Activated effector memory CD4-positive, alpha-beta T cell treated with anti-CD3 and anti-CD28 coated beads, Interleukin-2, amount 50 U/mL, for 16 hours (primary cell): ENCODE data around the gene ALPG.
"Not testable (repeated sequence)": the region's sequence is repeated elsewhere in the genome, so short reads cannot be mapped to it uniquely, and the experiment has no call there.

Experiments
- DNase-seq: peaks from one replicate; pipeline ENCODE4 v3.0.0-alpha.2; 2020

ALPG gene

GRCh38 chr2:232377841-232378734, 28.6 kb upstream of the ALPG start:
- DNase-seq, result peak; percentile 59

DNA sequence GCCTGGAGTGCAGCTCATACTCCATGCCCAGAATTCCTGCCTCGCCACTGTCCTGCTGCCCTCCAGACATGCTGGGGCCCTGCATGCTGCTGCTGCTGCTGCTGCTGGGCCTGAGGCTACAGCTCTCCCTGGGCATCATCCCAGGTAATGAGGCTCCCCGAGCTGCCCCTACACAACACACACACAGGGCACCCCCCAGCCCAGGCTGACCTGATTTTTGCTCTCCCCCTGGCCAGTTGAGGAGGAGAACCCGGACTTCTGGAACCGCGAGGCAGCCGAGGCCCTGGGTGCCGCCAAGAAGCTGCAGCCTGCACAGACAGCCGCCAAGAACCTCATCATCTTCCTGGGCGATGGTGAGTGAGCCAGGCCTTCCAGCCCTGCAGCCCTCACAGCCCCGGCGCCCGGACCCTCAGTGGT, 27.9 kb upstream of the ALPG start, which contains the start of gene ALPP:
ALPP (plus strand) TSS at position 17 of the 417 bp plus-strand sequence; CDS start at position 69, 52 bp downstream.
- DNase-seq, result not testable (repeated sequence)

DNA sequence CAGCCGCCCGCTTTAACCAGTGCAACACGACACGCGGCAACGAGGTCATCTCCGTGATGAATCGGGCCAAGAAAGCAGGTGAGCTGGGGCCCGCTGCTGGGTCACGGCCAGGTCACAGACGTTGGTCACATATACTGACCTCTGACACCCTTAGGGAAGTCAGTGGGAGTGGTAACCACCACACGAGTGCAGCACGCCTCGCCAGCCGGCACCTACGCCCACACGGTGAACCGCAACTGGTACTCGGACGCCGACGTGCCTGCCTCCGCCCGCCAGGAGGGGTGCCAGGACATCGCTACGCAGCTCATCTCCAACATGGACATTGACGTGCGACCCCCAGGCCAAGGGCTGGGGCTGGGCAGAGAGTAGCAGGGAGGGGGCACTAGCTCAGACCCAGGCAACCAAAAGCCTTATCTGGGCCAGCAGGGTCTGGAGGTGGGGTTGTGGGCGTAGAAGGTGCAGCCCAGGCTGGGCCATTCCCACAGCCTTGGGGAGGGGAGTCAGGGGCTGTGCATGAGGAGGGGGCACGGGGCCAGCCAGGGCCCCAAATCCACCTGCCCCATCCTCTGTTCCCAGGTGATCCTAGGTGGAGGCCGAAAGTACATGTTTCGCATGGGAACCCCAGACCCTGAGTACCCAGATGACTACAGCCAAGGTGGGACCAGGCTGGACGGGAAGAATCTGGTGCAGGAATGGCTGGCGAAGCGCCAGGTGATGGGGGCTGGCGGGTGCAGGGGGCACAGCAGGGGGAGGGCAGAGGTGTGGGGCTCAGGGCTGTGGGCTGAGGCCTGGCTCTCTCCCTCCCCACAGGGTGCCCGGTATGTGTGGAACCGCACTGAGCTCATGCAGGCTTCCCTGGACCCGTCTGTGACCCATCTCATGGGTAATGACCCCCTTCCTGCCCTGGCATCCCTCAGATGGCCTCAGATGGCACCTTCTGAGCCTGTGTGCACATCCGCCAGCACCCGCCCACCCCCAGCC, 26.7 kb upstream of the ALPG start:
- not testable (repeated sequence) for DNase-seq

- DNase-seq, result not testable (repeated sequence)
These were observed 25.2 kb upstream of the ALPG start for GRCh38 chr2:232381204-232382031.

GRCh38 chr2:232382331-232383225, 24.1 kb upstream of the ALPG start:
- DNase-seq, result peak; percentile 45

DNA sequence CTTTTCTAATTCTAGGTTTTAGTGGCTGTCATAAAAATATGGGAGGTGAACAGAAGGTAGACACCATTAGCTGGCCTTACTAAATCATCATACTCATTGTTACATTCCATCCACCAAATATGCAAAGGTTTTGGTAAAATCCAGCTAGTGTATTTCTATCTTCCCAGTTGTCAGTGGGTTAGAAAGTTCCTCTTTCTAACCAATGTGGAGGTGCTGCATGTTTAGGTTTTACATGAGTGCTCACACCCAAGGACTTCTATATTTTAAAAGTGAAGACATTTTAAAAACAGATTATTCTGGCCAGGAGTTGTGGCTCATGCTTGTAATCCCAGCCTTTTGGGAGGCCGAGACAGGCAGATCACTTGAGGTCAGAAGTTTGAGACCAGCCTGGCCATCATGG, 22.2 kb upstream of the ALPG start:
- DNase-seq, result no peak

DNA sequence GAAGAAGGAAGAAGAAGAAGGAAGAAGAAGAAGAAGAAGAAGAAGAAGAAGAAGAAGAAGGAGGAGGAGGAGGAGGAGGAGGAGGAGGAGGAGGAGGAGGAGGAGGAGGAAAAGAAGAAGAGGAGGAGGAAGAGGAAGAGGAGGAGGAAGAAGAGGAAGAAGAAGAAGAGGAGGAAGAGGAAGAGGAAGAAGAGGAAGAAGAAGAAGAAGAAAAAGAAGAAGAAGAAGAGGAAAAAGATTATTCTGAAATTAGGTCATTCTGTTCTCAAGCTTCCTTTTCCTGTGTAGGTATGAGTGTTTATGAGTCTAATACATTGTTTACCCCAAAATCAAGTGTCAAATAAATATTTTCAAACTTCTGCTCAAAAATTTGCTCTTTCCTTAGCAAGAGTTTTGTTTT, 21.6 kb upstream of the ALPG start:
- DNase-seq, result not testable (repeated sequence)

- no peak for DNase-seq
These were observed 20.8 kb upstream of the ALPG start for GRCh38 chr2:232385660-232386489.

GRCh38 chr2:232386490-232386739, 20.2 kb upstream of the ALPG start:
- no peak for DNase-seq

DNA sequence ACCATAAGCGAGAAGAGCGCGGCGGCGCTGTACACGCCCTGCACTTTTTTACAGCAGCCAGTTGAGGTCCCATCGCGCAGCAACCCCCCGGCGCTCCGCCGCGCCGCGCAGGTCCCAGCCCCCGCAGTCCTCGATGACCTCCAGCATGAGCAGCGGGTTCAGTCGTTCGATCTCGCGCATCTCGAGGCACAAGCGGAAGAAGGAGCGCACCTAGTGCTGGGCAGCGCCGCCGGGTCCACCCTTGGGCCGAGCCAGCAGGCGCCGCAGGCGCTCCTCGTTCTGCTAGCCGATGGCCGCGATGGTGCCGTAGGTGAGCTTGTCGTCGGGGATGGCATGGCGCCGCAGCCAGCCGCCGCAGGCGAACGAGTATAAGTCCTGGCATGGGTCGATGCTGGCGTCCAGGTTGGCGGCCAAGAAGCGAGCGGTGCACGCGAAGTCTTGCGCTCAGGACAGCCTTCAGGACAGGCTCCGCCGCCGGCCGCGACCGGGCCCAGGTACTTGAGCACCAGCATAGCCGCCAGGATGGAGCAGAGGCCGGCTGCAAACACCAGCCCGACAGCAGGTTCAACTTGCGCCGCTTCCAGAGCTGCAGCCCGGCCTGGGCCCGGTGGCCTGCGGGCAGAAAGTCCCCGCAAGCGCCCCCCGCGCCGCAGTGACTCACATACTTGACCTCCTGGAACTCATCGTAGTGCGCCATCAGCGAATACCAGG, 19.7 kb upstream of the ALPG start:
- DNase-seq, result no peak

- no peak for DNase-seq
These were observed 19.0 kb upstream of the ALPG start for GRCh38 chr2:232387451-232388171.

DNA sequence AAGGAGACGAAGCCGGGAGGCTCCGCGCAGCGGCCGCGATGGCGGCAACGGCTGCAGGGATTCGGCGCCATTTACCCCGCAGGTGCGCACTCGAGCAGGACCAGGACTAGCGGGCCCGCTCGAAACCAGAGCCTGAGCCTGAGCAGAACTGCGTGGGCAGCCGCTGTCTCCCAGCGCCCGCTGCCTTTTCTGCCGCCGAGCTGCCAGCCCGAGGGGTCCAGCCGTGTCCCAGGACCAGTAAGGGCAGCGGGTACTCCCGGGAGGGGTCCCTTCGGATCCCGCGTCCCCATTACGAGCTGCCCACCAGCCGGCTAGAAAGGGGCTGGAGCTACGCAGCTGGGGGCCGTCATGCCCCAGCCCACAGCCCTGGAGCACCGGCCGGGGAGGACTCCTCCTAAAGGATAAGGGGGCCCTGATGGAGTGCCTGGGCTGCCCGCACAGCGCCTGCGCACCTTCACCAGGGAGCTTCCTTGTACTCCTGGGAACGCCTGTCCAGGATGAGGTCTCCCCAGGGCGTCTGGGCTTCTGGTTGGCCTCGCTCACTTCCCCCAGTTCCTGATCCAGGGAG, 18.2 kb upstream of the ALPG start:
- no peak for DNase-seq

DNA sequence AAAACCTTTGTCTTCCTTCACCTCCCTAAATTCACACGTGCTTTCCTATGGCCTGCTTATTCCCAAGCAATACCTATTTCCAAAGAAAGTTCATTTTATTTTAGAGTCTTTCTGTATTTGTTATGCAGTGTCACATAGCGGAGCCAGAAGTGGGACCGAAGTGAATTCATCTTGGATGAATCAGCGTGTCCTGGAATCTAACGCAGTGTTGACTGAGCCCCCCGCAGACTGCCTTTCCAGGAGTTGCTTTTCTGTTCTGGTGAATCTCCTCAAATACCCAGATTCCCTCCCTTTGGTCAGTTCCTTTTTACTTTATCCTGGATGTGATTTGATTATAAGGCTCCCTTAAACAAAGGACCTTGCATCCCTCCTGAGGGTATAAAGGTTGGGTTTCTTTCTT, 17.3 kb upstream of the ALPG start:
- DNase-seq, result no peak

DNA sequence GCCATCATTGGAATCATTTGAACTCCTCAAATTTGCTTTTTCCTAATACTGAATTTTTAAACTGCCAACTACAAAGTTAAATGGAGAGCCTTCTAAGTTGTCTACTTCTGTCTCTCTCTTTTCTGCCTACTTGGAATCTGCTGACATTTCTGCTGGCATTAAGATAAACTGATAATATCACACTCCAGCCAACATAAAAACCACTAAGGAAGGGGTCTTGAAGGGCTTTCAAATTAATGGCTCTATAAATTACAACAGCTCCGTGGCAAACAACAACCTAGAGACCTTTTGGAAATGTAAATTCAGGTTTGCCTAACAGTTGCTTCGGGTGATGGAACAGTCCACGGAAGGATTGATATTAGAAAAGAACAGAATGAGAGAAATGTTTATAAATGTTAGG, 16.0 kb upstream of the ALPG start:
- DNase-seq, result no peak

- no peak for DNase-seq
These were observed 13.1 kb upstream of the ALPG start for GRCh38 chr2:232393556-232393955.

GRCh38 chr2:232394431-232394830, 12.2 kb upstream of the ALPG start:
- not testable (repeated sequence) for DNase-seq

DNA sequence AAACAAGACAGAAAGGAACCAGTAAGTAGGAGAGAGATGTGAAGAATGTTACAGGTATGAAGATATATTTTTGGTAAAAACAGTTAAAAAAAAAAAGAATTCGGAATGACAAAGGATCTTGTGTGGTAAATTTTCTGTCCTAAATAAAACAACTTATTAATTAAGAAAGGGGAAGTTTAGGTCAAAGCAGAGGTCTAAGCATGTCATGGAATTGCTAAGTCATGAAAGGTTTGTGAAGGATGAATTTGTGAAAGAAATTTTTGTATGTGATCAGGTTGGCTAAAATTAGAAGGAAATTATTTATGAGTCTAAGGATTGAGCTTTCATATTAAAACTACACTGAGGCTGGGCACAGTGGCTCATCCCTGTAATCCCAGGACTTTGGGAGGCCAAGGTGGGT, 11.1 kb upstream of the ALPG start:
- no peak for DNase-seq

GRCh38 chr2:232396683-232397082, 10.0 kb upstream of the ALPG start:
- no peak for DNase-seq
